ENCODE data around the gene FAM219A. TPM values are rescaled to one million over a fixed set of nuclear protein-coding genes. Genes with fewer than 3 reads are reported as not detected.

The FAM219A gene
- total RNA-seq, 1 experiment from 2014 or later = 20.6 TPM

DNA sequence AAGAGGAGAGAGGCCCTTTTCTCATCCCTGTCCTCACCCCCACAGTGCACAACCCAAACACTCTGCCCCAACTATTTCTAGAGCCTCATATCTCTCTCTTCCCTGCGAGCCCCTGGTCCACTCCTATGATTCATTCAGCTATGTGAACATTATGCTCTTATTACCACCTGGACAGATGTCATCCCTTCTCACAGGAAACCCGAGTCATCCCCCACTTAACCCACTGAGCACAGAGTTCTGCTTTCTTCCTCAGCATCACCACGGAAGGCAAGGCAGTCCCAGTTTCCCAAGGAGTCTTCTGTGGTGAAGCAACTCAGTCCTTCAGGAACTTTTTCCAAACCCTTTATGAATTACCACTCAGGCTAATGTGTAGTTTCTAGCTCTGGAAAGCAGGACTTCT, 1.6 kb upstream of the FAM219A start (continued):
- TF ChIP-seq AR (CRISPR knock-in tag; IDR thresholded peaks at IDR 0.05) (no peak), ELF4 (CRISPR knock-in tag; IDR thresholded peaks at IDR 0.05; ENCODE audit: low read depth) (no peak), ZNF416 (CRISPR knock-in tag; IDR thresholded peaks at IDR 0.05) (no peak), HMGXB4 (CRISPR knock-in tag; IDR thresholded peaks at IDR 0.05) (no peak)
- TF ChIP-seq, protein P1, sequence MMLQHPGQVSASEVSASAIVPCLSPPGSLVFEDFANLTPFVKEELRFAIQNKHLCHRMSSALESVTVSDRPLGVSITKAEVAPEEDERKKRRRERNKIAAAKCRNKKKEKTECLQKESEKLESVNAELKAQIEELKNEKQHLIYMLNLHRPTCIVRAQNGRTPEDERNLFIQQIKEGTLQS (CRISPR knock-in tag; conservative IDR thresholded peaks at IDR 0.05) = no peak
- TF ChIP-seq, protein P2, sequence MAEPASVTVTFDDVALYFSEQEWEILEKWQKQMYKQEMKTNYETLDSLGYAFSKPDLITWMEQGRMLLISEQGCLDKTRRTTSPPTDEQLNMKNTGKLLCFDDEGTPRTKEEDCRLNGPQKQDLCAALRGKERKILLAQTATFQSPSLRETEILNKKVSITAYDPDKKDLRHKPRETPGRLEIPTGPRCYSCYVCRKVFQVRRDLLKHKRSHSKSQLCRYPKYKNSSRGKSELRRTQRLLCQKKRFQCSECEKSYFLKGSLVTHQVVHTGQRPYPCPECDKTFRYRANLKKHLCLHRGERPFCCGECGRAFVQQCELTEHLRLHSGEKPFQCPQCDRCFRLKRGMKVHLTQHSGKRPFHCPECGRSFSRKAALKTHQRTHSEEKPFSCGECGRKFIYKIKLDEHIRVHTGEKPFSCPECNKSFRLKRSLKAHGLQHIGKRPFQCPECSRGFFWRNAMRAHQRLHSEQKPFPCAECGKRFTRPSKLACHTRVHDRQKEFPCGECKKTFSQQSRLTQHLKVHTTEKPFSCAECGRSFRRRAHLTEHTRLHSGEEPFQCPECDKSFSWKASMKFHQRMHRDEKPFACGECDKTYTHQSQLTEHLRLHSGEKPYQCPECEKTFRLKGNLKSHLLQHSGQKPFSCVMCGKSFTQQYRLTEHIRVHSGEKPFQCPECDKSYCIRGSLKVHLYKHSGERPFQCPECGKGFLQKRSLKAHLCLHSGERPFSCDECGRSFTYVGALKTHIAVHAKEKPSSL (CRISPR knock-in tag; conservative IDR thresholded peaks at IDR 0.05) = no peak

GRCh38 chr9:34459356-34459755, 986 bp upstream of the FAM219A start:
- Mint-ChIP-seq H3K9me3 (no peaks in the 10 kb centered on the region), H3K36me3 (no peaks in the 10 kb centered on the region), H3K27ac (peak overlapping the region; percentile 70), H3K27me3 (ENCODE audit: low read depth) (peaks cover 32% of the 10 kb centered on the region), H3K4me1 (peaks cover 18% of the 10 kb centered on the region), H3K4me3 (peak overlapping the region; percentile 86)
- ChIA-PET POLR2A (no interaction called here), CTCF (interaction anchor here (0.6 to 0.7 kb wide), 2 partner anchors 19 to 55 kb away, joined by 3 read pairs; no protein-coding TSS in a partner anchor)
- TF ChIP-seq NFE2L1 (CRISPR knock-in tag; IDR thresholded peaks at IDR 0.05) (no peak), MXD4 (CRISPR knock-in tag; IDR thresholded peaks at IDR 0.05; ENCODE audit: borderline replicate concordance) (no peak), ZNF671 (CRISPR knock-in tag; IDR thresholded peaks at IDR 0.05) (no peak), TP53 (CRISPR knock-in tag; IDR thresholded peaks at IDR 0.05) (no peak), SOX15 (CRISPR knock-in tag; IDR thresholded peaks at IDR 0.05) (no peak), AR (CRISPR knock-in tag; IDR thresholded peaks at IDR 0.05) (no peak), CREB1 (CRISPR knock-in tag; IDR thresholded peaks at IDR 0.05) (no peak), ZNF512 (CRISPR knock-in tag; IDR thresholded peaks at IDR 0.05; ENCODE audit: borderline replicate concordance) (no peak), GRHL2 (CRISPR knock-in tag; IDR thresholded peaks at IDR 0.05; ENCODE audit: insufficient replicate concordance, severe bottlenecking) (no peak)
- DNase-seq (ENCODE audit: low spot score) (no peak), ATAC-seq (no peak)
